Measurements from ENCODE around the gene DYRK1B. TPM values are rescaled to one million over a fixed set of nuclear protein-coding genes. Genes with fewer than 3 reads are reported as not detected.

DYRK1B gene
- total RNA-seq, 4 donors from 2014 or later, result 15.6 to 31.2 (median 22.6) TPM

DNA sequence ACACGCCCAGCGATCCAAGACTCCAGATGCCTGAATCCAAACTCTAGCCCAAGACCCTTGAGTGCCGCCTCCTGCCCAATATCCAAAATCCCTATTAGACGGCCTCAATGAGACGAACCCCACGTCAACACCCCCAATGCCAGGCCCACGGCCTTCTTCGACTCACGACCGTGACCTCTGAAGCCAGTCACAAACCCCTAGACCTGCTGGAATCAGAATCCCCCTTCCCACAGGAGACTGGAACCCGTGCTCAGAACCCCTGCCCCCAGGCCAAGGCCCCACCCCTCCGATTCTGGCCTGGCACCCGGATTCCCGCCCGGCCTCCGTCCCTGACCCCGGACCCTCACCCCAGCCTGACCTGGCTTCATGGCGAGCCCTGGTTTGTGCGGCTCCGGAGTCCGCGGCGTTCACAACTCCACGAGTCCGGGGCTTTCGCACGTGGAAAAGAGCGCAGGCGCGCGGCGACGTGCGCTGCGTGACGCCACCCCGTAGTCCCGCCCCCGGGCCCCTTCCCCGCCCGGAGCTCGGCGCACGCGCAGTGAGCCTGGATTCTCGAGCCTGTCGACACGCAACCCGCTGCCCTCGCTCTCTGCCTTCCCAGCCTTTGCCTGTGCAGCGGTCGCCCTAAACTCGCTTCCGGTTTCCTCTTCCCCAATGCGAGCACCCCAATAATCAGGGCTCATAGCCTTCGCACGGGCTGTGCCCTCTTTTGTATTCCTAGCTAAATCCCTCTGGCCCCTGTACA is 12.1 kb upstream of the DYRK1B start, which contains the start of gene FBL:
Gene FBL (minus strand): TSS at position 447 of the 745 bp plus-strand sequence. CDS start 79 bp downstream, at position 368.
- Histone ChIP-seq H3K9me3 (no peaks in the 10 kb centered on the region), H3K27ac (peak within 1 kb of the TSS; percentile 77 to 86 (median 80)), H3K4me1 (peaks cover 18 to 38% of the 10 kb centered on the region in 2 donors), H3K36me3 (no peaks in the 10 kb centered on the region), H3K4me3 (replicated peaks in 1 of 3) (peak within 1 kb of the TSS; percentile 53 to 90 (median 86)), H3K27me3 (no peaks in the 10 kb centered on the region)
- WGBS, 2 donors, result 0 to 1% methylated on average over 37 to 43 of the region's 57 CpGs
- TF ChIP-seq, protein P1, sequence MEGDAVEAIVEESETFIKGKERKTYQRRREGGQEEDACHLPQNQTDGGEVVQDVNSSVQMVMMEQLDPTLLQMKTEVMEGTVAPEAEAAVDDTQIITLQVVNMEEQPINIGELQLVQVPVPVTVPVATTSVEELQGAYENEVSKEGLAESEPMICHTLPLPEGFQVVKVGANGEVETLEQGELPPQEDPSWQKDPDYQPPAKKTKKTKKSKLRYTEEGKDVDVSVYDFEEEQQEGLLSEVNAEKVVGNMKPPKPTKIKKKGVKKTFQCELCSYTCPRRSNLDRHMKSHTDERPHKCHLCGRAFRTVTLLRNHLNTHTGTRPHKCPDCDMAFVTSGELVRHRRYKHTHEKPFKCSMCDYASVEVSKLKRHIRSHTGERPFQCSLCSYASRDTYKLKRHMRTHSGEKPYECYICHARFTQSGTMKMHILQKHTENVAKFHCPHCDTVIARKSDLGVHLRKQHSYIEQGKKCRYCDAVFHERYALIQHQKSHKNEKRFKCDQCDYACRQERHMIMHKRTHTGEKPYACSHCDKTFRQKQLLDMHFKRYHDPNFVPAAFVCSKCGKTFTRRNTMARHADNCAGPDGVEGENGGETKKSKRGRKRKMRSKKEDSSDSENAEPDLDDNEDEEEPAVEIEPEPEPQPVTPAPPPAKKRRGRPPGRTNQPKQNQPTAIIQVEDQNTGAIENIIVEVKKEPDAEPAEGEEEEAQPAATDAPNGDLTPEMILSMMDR (IDR thresholded peaks at IDR 0.05), result no peak
- TF ChIP-seq POLR2A (IDR thresholded peaks at IDR 0.05), result peak; percentile 2 to 78
- DNase-seq, result peak; percentile 95 to 96
- intact Hi-C loops (cut with DNase I), result loop anchor here (10.0 kb wide), 1 partner anchor 129 kb away; the partner anchor contains the start of gene PSMC4

DNA sequence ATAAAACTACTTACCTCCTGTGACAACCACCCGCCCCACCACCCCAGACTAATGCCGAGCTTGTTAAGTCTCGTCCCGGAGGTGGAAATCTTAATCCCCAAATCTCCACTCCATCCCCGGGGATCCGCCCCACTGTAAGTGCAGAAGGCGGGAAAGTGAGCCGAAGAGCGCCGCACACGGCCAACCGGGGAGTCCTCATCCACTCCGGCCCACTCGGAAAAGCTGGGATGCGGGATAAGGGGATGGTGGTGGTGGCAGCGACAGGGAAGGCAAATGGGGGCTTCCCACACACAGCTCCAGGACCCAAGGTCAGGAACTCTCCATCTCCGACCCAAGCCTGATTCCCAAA is 11.6 kb upstream of the DYRK1B start:
- DNase-seq, result no peak
- H3K27me3 ChIP-seq, result no peaks in the 10 kb centered on the region
- TF ChIP-seq, protein P1 (IDR thresholded peaks at IDR 0.05), result no peak
- TF ChIP-seq POLR2A (IDR thresholded peaks at IDR 0.05), result no peak
- intact Hi-C loops (cut with DNase I), result loop anchor here (10.0 kb wide), 1 partner anchor 129 kb away; the partner anchor contains the start of gene PSMC4
- peak overlapping the region in 2 of 3 donors; percentile 80 to 86 for H3K27ac ChIP-seq
- WGBS, 2 donors, result 1 to 3% methylated on average over 14 to 17 of the region's 17 CpGs
- peaks cover 18 to 38% of the 10 kb centered on the region in 2 donors for H3K4me1 ChIP-seq
- no peaks in the 10 kb centered on the region for H3K9me3 ChIP-seq
- no peaks in the 10 kb centered on the region for H3K36me3 ChIP-seq
- H3K4me3 ChIP-seq (replicated peaks in 1 of 3), result peak overlapping the region; percentile 53 to 90 (median 86)

DNA sequence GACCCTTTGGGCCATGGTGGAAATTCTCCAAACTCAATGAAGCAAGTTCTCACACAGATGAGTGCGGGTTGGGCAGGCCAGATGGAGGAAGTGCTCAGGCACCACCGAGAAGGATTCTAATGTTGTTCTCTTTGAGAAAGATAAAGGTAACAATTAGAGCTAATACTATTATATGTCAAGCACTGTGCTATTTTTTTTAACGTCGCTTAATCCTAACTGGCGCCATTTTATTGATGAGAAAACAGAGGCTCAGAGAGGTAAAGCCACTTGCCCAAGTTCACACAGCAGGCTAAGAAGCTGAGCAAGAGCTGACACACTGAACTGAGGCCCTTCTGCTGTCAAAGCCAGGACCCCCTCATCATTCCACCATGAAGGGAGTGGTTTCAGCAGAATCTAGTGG is 11.2 kb upstream of the DYRK1B start:
- Histone ChIP-seq H3K36me3 (peaks cover 0 to under 1% of the 10 kb centered on the region in 2 donors), H3K4me1 (peaks cover 18 to 38% of the 10 kb centered on the region in 2 donors), H3K27ac (peak overlapping the region in 1 of 3 donors; percentile 18), H3K27me3 (no peaks in the 10 kb centered on the region), H3K9me3 (no peaks in the 10 kb centered on the region), H3K4me3 (replicated peaks in 1 of 3) (peak overlapping the region in 2 of 3 donors; percentile 86 to 90)
- no peak for DNase-seq
- WGBS, 2 donors, result 19 to 30% methylated on average over 5 of the region's 5 CpGs
- no peak for TF ChIP-seq POLR2A (IDR thresholded peaks at IDR 0.05)
- TF ChIP-seq, protein P1 (IDR thresholded peaks at IDR 0.05), result no peak
- intact Hi-C loops (cut with DNase I), result loop anchor here (10.0 kb wide), 1 partner anchor 130 kb away; the partner anchor contains the start of gene PSMC4

DNA sequence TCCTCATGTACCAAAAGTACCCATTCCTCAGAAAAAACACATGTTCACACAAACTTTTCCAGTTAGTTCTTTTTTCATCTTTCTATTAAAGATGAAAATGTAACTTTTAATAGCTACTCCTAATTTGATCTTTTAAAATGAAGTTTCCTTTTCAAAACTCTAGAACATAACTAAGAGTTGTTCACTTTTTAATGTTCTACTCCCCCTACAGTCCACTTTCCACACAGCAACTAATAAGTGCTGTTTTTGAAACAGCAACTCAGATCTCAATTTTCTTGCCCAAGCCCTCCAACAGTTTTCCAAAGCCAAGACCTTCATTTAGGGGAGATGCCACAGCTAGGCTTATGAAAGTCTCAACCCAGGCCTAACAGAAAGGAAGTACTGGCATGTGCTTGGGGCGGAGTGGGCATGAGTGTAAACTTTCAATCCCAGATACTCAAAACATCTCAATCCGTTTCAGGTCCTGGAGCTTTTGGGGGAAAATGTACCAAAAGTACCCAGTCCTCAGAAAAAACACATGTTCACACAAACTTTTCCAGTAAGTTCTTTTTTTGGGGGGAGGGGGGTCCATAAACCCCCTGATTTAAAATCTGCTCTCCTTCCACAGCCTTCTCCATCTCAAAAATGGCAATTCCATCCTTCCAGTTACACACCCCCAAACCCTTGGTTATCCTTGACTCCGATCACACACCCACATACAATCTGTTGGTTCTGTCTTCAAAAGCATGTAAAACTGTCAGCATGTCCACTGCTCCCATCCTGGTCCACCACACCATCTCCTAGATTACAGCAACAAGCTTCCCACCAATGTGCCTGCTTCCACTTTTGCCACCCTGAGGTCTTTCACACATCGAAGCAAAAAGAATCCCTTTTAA is 10.2 kb upstream of the DYRK1B start:
- peaks cover 18 to 38% of the 10 kb centered on the region in 2 donors for H3K4me1 ChIP-seq

More for the DNA sequence above, 10.2 kb upstream of the DYRK1B start:
- no peak overlapping the region for H3K4me3 ChIP-seq (replicated peaks in 1 of 3)
- H3K27me3 ChIP-seq, result no peaks in the 10 kb centered on the region
- H3K9me3 ChIP-seq, result no peaks in the 10 kb centered on the region
- intact Hi-C loops (cut with DNase I), result loop anchor here (5.0 to 10.0 kb wide), 2 partner anchors 52 to 131 kb away; partner anchors contain the start of gene PSMC4
- no peak for DNase-seq
- 71% methylated on average over 4 of the region's 4 CpGs for whole genome bisulfite sequencing, 2 donors
- H3K27ac ChIP-seq, result peak overlapping the region in 2 of 3 donors; percentile 5 to 18
- peaks cover 8% of the 10 kb centered on the region in 2 donors for H3K36me3 ChIP-seq
- TF ChIP-seq, protein P1 (IDR thresholded peaks at IDR 0.05), result peak; percentile 21 to 65 (median 45)
- TF ChIP-seq POLR2A (IDR thresholded peaks at IDR 0.05), result no peak

All from thyroid gland (tissue), 4 donors.